WTC11 (cell line): ENCODE measurements around the gene TNN. TPM values are rescaled to one million over a fixed set of nuclear protein-coding genes. Genes with fewer than 3 reads are reported as not detected.

Source experiments
- ATAC-seq: fragments of 200-7000 bp; cut with Tn5 transposase; 2 replicates; pipeline ENCODE4 v1.10.0; 2021; ENCODE audit warnings: mild to moderate bottlenecking, moderate library complexity
- CTCF ChIA-PET: fragments of 300-600 bp; sonication (Branson Sonifier 250); formaldehyde crosslinking; loops from one replicate; lab custom pipeline; 2021; ENCODE audit warnings: antibody characterized with exemption; lab: Charles Lee
- POLR2A ChIA-PET: fragments of 350-600 bp; sonication (Branson Sonifier 250); formaldehyde crosslinking; loops from one replicate; lab custom pipeline; 2021; ENCODE audit warnings: antibody characterized with exemption; lab: Charles Lee
- DNase-seq: peaks from one replicate; pipeline ENCODE4 v3.0.0; 2021; ENCODE audit warnings: low spot score
- H3K27ac Mint-ChIP-seq: 2 replicates; pipeline ENCODE4 v1.8.0; 2021; ENCODE audit warnings: mixed read lengths
- H3K27me3 Mint-ChIP-seq: 2 replicates; pipeline ENCODE4 v1.8.0; 2021; ENCODE audit warnings: low read depth, mild to moderate bottlenecking, moderate library complexity, mixed read lengths
- H3K36me3 Mint-ChIP-seq: 2 replicates; pipeline ENCODE4 v1.8.0; 2021; ENCODE audit warnings: mixed read lengths
- H3K4me1 Mint-ChIP-seq: 2 replicates; pipeline ENCODE4 v1.8.0; 2022; ENCODE audit warnings: mixed read lengths
- H3K4me3 Mint-ChIP-seq: 2 replicates; pipeline ENCODE4 v1.8.0; 2021; ENCODE audit warnings: mild to moderate bottlenecking, moderate library complexity, mixed read lengths
- H3K9me3 Mint-ChIP-seq: 2 replicates; pipeline ENCODE4 v1.8.0; 2021; ENCODE audit warnings: mixed read lengths
- ATF3 ChIP-seq: sonication (generic); formaldehyde crosslinking; conservative IDR thresholded peaks from 2 replicates; pipeline ENCODE4 v1.8.1; 2022; ENCODE audit warnings: mild to moderate bottlenecking, missing genetic modification reagents
- CREB1 ChIP-seq: sonication (generic); formaldehyde crosslinking; IDR thresholded peaks from 2 replicates; pipeline ENCODE4 v1.8.0; 2023; ENCODE audit warnings: mild to moderate bottlenecking, missing genetic modification reagents
- CREM ChIP-seq: sonication (generic); formaldehyde crosslinking; IDR thresholded peaks from 2 replicates; pipeline ENCODE4 v1.8.1; 2022; ENCODE audit warnings: mild to moderate bottlenecking, missing genetic modification reagents, moderate library complexity
- E2F5 ChIP-seq: sonication (generic); formaldehyde crosslinking; IDR thresholded peaks from 2 replicates; pipeline ENCODE4 v1.8.1; 2022; ENCODE audit warnings: mild to moderate bottlenecking, moderate library complexity, missing genetic modification reagents
- ESRRA ChIP-seq: sonication (generic); formaldehyde crosslinking; IDR thresholded peaks from 2 replicates; pipeline ENCODE4 v1.8.1; 2022; ENCODE audit warnings: mild to moderate bottlenecking, missing genetic modification reagents, borderline replicate concordance
- FOXK1 ChIP-seq: sonication (generic); formaldehyde crosslinking; IDR thresholded peaks from 2 replicates; pipeline ENCODE4 v1.8.0; 2022; ENCODE audit warnings: mild to moderate bottlenecking, moderate library complexity, missing genetic modification reagents
- GRHL2 ChIP-seq: fragments of 250-450 bp; sonication (Bioruptor Pico); IDR thresholded peaks from 2 replicates; pipeline ENCODE4 v1.8.0; 2022; ENCODE audit warnings: mild to moderate bottlenecking, moderate library complexity; ENCODE audit not compliant: insufficient replicate concordance, severe bottlenecking
- RORB ChIP-seq: fragments of 250-450 bp; sonication (Bioruptor Pico); IDR thresholded peaks from 2 replicates; pipeline ENCODE4 v1.9.0; 2021; ENCODE audit warnings: mild to moderate bottlenecking
- TP53 ChIP-seq: sonication (generic); formaldehyde crosslinking; IDR thresholded peaks from 2 replicates; pipeline ENCODE4 v1.8.1; 2023; ENCODE audit warnings: mild to moderate bottlenecking, missing genetic modification reagents
- ZNF232 ChIP-seq: sonication (generic); formaldehyde crosslinking; IDR thresholded peaks from 2 replicates; pipeline ENCODE4 v1.8.0; 2022; ENCODE audit warnings: mild to moderate bottlenecking, missing genetic modification reagents
- ZNF281 ChIP-seq: sonication (generic); formaldehyde crosslinking; IDR thresholded peaks from 2 replicates; pipeline ENCODE4 v1.8.0; 2023; ENCODE audit warnings: mild to moderate bottlenecking, missing genetic modification reagents
- ZNF425 ChIP-seq: fragments of 250-450 bp; sonication (Bioruptor Pico); conservative IDR thresholded peaks from 2 replicates; pipeline ENCODE4 v1.9.0; 2021; ENCODE audit warnings: mild to moderate bottlenecking
- ZSCAN18 ChIP-seq: fragments of 250-450 bp; sonication (Bioruptor Pico); IDR thresholded peaks from 2 replicates; pipeline ENCODE4 v2.1.2; 2022; ENCODE audit warnings: mild to moderate bottlenecking, moderate library complexity
- total RNA-seq: library from RNA; stranded (reverse); gene quantifications from 3 replicates; pipeline ENCODE4 v1.2.3, GENCODE V29; 2021
- TF ChIP-seq, protein P1 (sequence below): sonication (generic); formaldehyde crosslinking; IDR thresholded peaks from 2 replicates; pipeline ENCODE4 v1.8.1; 2022; ENCODE audit warnings: low read depth, mild to moderate bottlenecking, moderate library complexity, missing genetic modification reagents, borderline replicate concordance
- TF ChIP-seq, protein P2 (sequence below): fragments of 200-600 bp; IDR thresholded peaks from 2 replicates; pipeline ENCODE4 v1.8.0; 2022; ENCODE audit warnings: antibody characterized with exemption
- TF ChIP-seq, protein P3 (sequence below): sonication (generic); formaldehyde crosslinking; IDR thresholded peaks from 2 replicates; pipeline ENCODE4 v1.8.1; 2023; ENCODE audit warnings: mild to moderate bottlenecking, missing genetic modification reagents
- TF ChIP-seq, protein P4 (sequence below): sonication (generic); formaldehyde crosslinking; IDR thresholded peaks from 2 replicates; pipeline ENCODE4 v1.8.1; 2022; ENCODE audit warnings: low read depth, missing genetic modification reagents, borderline replicate concordance

TNN gene
- total RNA-seq, 1 experiment from 2014 or later = 0.44 TPM

- ChIA-PET POLR2A (no interaction called here), CTCF (interaction anchor here (1.0 to 1.9 kb wide), 4 partner anchors 23 to 148 kb away, joined by 3 to 7 read pairs (median 4); no protein-coding TSS in a partner anchor)
- peak; percentile 53 for ATAC-seq
- DNase-seq = no peak
- Mint-ChIP-seq H3K27me3 (no peaks in the 10 kb centered on the region), H3K36me3 (peaks cover 4% of the 10 kb centered on the region; the same call in 1 of the 2 replicates), H3K4me3 (no peak overlapping the region), H3K4me1 (peaks cover 17% of the 10 kb centered on the region), H3K9me3 (no peaks in the 10 kb centered on the region), H3K27ac (no peak overlapping the region)
- TF ChIP-seq, protein P1, sequence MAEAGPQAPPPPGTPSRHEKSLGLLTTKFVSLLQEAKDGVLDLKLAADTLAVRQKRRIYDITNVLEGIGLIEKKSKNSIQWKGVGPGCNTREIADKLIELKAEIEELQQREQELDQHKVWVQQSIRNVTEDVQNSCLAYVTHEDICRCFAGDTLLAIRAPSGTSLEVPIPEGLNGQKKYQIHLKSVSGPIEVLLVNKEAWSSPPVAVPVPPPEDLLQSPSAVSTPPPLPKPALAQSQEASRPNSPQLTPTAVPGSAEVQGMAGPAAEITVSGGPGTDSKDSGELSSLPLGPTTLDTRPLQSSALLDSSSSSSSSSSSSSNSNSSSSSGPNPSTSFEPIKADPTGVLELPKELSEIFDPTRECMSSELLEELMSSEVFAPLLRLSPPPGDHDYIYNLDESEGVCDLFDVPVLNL = no peak
- TF ChIP-seq ZSCAN18 (CRISPR knock-in tag) (no peak), ZNF425 (no peak), RORB (no peak), GRHL2 (CRISPR knock-in tag) (no peak), CREB1 (no peak), CREM (CRISPR knock-in tag) (no peak), E2F5 (CRISPR knock-in tag) (no peak), ESRRA (CRISPR knock-in tag) (no peak), ZNF281 (no peak), ZNF232 (CRISPR knock-in tag) (no peak), FOXK1 (CRISPR knock-in tag) (no peak), TP53 (CRISPR knock-in tag) (no peak), ATF3 (no peak)
- TF ChIP-seq, protein P2, sequence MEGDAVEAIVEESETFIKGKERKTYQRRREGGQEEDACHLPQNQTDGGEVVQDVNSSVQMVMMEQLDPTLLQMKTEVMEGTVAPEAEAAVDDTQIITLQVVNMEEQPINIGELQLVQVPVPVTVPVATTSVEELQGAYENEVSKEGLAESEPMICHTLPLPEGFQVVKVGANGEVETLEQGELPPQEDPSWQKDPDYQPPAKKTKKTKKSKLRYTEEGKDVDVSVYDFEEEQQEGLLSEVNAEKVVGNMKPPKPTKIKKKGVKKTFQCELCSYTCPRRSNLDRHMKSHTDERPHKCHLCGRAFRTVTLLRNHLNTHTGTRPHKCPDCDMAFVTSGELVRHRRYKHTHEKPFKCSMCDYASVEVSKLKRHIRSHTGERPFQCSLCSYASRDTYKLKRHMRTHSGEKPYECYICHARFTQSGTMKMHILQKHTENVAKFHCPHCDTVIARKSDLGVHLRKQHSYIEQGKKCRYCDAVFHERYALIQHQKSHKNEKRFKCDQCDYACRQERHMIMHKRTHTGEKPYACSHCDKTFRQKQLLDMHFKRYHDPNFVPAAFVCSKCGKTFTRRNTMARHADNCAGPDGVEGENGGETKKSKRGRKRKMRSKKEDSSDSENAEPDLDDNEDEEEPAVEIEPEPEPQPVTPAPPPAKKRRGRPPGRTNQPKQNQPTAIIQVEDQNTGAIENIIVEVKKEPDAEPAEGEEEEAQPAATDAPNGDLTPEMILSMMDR = no peak
- TF ChIP-seq, protein P3, sequence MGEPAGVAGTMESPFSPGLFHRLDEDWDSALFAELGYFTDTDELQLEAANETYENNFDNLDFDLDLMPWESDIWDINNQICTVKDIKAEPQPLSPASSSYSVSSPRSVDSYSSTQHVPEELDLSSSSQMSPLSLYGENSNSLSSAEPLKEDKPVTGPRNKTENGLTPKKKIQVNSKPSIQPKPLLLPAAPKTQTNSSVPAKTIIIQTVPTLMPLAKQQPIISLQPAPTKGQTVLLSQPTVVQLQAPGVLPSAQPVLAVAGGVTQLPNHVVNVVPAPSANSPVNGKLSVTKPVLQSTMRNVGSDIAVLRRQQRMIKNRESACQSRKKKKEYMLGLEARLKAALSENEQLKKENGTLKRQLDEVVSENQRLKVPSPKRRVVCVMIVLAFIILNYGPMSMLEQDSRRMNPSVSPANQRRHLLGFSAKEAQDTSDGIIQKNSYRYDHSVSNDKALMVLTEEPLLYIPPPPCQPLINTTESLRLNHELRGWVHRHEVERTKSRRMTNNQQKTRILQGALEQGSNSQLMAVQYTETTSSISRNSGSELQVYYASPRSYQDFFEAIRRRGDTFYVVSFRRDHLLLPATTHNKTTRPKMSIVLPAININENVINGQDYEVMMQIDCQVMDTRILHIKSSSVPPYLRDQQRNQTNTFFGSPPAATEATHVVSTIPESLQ = no peak
- TF ChIP-seq, protein P4, sequence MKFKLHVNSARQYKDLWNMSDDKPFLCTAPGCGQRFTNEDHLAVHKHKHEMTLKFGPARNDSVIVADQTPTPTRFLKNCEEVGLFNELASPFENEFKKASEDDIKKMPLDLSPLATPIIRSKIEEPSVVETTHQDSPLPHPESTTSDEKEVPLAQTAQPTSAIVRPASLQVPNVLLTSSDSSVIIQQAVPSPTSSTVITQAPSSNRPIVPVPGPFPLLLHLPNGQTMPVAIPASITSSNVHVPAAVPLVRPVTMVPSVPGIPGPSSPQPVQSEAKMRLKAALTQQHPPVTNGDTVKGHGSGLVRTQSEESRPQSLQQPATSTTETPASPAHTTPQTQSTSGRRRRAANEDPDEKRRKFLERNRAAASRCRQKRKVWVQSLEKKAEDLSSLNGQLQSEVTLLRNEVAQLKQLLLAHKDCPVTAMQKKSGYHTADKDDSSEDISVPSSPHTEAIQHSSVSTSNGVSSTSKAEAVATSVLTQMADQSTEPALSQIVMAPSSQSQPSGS (CRISPR knock-in tag) = no peak
These were observed 110.4 kb downstream of the TNN start for GRCh38 chr1:175178056-175178455.
